NCI-H146 treated with DMSO at 0.1 percent for 48 hours (cell line): ENCODE results near the gene MEFV.
"Not testable (repeated sequence)": the region's sequence is repeated elsewhere in the genome, so short reads cannot be mapped to it uniquely, and the experiment has no call there.

Experiments
- DNase-seq: peaks from one replicate; lab custom pipeline; 2025; ENCODE audit not compliant: unreplicated experiment; lab: John Stamatoyannopoulos, UW

Gene MEFV

GRCh38 chr16:3223913-3224515 lies 32.4 kb downstream of the MEFV start:
- no peak for DNase-seq

- no peak for DNase-seq
Measured at GRCh38 chr16:3220839-3221238, 35.6 kb downstream of the MEFV start.

GRCh38 chr16:3216263-3216640 lies 40.2 kb downstream of the MEFV start:
- no peak for DNase-seq

- DNase-seq: no peak
Measured at GRCh38 chr16:3215601-3216262, 40.7 kb downstream of the MEFV start.

GRCh38 chr16:3214904-3215600 lies 41.4 kb downstream of the MEFV start:
- no peak for DNase-seq

GRCh38 chr16:3212567-3212966 lies 43.9 kb downstream of the MEFV start:
- no peak for DNase-seq

GRCh38 chr16:3212006-3212405 lies 44.4 kb downstream of the MEFV start:
- DNase-seq: no peak

- no peak for DNase-seq
Measured at GRCh38 chr16:3207086-3207953, 49.1 kb downstream of the MEFV start.

GRCh38 chr16:3205939-3206338 lies 50.5 kb downstream of the MEFV start:
- DNase-seq: not testable (repeated sequence)

GRCh38 chr16:3202903-3203539 lies 53.4 kb downstream of the MEFV start:
- no peak for DNase-seq

- DNase-seq: no peak
Measured at GRCh38 chr16:3198334-3199072, 57.9 kb downstream of the MEFV start.

GRCh38 chr16:3197694-3198333 lies 58.6 kb downstream of the MEFV start:
- DNase-seq: not testable (repeated sequence)

GRCh38 chr16:3195975-3196374 lies 60.5 kb downstream of the MEFV start:
- DNase-seq: no peak

GRCh38 chr16:3194792-3195191 lies 61.6 kb downstream of the MEFV start:
- no peak for DNase-seq

GRCh38 chr16:3193221-3194212 lies 62.9 kb downstream of the MEFV start:
- DNase-seq: no peak

GRCh38 chr16:3192476-3193019 lies 63.9 kb downstream of the MEFV start:
- no peak for DNase-seq
